Kidney glomerular epithelial cell (primary cell): Measurements from ENCODE around the gene TBC1D3K.
A peak's percentile ranks its signal among the peaks of the same experiment; 100 is the strongest.
"Not testable (repeated sequence)": the region's sequence is repeated elsewhere in the genome, so short reads cannot be mapped to it uniquely, and the experiment has no call there.

Experiments used
- DNase-seq: peaks from one replicate; lab custom pipeline; 2025; lab: John Stamatoyannopoulos, UW

Gene TBC1D3K

DNA sequence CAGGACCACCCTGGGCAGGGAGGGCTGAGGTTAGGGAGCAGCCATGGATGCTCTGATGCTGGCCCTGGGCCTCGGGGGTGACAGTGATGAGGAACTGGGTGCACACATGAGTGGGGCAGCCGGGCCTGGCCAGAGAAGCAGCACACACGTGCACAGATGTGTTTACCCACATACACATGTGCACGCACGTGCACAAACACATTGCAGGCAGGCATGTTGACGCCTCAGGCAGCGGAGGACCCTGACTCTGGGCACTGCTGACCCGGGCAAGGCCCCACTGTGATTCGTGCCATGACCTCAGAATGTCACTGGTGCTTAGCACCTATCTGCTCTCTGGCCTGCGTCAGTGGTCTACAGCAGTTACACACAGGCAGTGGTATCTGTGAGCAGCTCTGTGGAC is at the start of gene TBC1D3K:
Gene TBC1D3K (plus strand): TSS at position 301 of the 400 bp plus-strand sequence. CDS start 1,585 bp downstream, outside the sequence.
- DNase-seq = not testable (repeated sequence)

DNA sequence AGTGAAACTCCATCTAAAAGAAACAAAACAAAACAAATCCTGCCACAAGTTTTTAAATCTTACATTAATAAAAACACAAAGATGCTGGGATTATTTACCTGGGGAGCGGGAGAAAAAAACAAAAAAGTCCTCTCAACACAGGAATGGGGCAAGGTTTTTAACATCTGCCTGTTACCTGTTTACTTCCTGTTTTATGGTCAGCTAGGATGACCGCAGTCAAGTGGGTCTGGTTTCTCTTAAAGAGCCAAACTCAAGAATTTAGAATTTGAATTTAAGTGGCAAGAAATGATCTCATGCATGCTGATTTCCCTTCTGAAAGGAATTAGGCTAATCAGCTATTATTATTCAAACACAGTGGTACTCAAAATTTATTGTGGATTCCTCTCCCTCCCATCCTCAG is 39.7 kb upstream of the TBC1D3K start:
- DNase-seq = peak; percentile 10

DNA sequence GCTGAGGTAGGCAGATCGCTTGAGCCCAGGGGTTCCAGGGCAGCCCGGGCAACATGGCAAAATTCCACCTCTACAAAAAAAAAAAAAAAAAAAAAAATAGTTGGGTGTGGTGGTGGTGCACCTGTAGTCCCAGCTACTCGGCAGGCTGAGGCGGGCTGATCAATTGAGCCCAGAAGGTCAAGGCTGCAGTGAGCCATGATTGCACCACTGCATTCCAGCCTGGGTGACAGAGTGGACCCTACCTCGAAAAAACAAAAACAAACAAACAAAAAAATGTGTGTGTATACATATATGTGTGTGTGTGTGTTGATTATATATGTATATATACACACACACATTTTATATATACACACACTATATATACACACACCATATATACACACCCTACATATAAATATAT is 39.1 kb upstream of the TBC1D3K start:
- no peak for DNase-seq

DNA sequence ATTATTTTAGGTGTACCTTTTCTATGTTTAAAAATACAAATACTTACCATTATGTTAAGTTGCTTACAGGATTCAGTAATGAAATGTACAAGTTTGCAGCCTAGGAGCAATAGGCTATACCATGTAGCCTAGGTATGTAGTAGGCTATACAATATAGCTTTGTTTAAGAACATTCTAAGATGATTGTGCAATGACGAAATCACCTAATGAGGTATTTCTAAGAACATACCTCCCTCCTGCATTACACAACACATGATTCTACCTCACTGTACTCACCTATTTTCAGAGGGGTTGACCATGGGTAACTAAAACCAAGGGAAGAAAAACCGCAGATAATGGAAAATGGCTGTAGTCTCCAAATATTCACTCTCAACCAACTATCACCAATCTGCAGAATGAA is 35.3 kb upstream of the TBC1D3K start:
- DNase-seq = no peak

DNA sequence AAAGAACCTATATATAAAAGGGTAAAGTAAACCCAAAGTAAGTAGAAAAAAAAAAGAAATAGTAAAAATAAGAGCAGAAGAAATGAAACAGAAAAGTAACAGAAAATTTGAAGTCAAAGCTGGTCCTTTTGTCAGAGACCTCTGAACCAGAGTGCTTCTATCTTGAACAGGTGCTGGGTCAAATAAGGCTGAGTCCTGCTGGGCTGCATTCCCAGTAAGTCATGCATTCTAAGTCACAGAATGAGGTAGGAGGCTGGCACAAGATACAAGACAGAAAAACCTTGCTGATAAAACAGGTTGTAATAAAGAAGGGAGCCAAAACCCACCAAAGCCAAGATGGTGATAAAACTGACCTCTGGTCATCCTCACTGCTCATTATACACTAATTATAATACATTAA is 27.3 kb upstream of the TBC1D3K start:
- not testable (repeated sequence) for DNase-seq
